H1 (cell line): ENCODE data around the gene GID8. TPM values are rescaled to one million over a fixed set of nuclear protein-coding genes. Genes with fewer than 3 reads are reported as not detected.

Experiments used
- CTCF ChIA-PET: fragments of 300-600 bp; sonication (Branson Sonifier 250); formaldehyde crosslinking; loops from one replicate; lab custom pipeline; 2021; ENCODE audit not compliant: partially characterized antibody; lab: Charles Lee
- POLR2A ChIA-PET: fragments of 300-600 bp; sonication (Branson Sonifier 250); formaldehyde crosslinking; loops from one replicate; lab custom pipeline; 2021; ENCODE audit warnings: inconsistent platforms; ENCODE audit not compliant: partially characterized antibody; lab: Charles Lee
- DNase-seq, 2 experiments: peaks; one replicate each; pipeline versions ENCODE4 v3.0.0 to v3.0.0-alpha.2; 2010 to 2022; ENCODE audit warnings: low spot score in 2 of 2, low read depth in 1 of 2, mixed read lengths in 1 of 2
- FAIRE-seq: peaks from 2 replicates; lab custom pipeline; 2011; peaks lifted over from hg19 to GRCh38; lab: Jason Lieb, UNC
- H2AFZ ChIP-seq: 2 replicates; pipeline ENCODE4 v1.8.1; 2012; ENCODE audit warnings: low read length, inconsistent platforms
- H2AK5ac ChIP-seq: 2 replicates; pipeline ENCODE4 v1.6.1; 2013; ENCODE audit warnings: low read depth, low read length
- H2BK120ac ChIP-seq: replicated peaks from 2 replicates; pipeline ENCODE3; 2013; ENCODE audit warnings: low read depth, low read length, inconsistent platforms
- H2BK12ac ChIP-seq: 2 replicates; pipeline ENCODE4 v1.6.1; 2013; ENCODE audit warnings: low read depth, low read length
- H2BK15ac ChIP-seq: 2 replicates; pipeline ENCODE4 v1.6.1; 2013; ENCODE audit warnings: low read length
- H2BK20ac ChIP-seq: 2 replicates; pipeline ENCODE4 v1.6.1; 2013; ENCODE audit warnings: low read length
- H2BK5ac ChIP-seq: 2 replicates; pipeline ENCODE4 v1.6.1; 2013; ENCODE audit warnings: low read depth, low read length
- H3K14ac ChIP-seq: 2 replicates; pipeline ENCODE4 v1.6.1; 2013; ENCODE audit warnings: inconsistent platforms; ENCODE audit not compliant: insufficient read length
- H3K18ac ChIP-seq: 2 replicates; pipeline ENCODE4 v1.6.1; 2013; ENCODE audit warnings: low read length; ENCODE audit errors: extremely low read depth
- H3K23ac ChIP-seq: 2 replicates; pipeline ENCODE4 v1.6.1; 2013; ENCODE audit warnings: inconsistent platforms; ENCODE audit not compliant: insufficient read length
- H3K23me2 ChIP-seq: 2 replicates; pipeline ENCODE4 v1.6.1; 2013; ENCODE audit warnings: low read depth, low read length
- H3K27ac ChIP-seq: 2 replicates; pipeline ENCODE4 v1.6.1; 2011; ENCODE audit warnings: low read depth, low read length, inconsistent platforms
- H3K27me3 ChIP-seq, 4 experiments: replicated peaks in 1 of 4; 1 replicate in 1 of 4; 2 replicates in 3 of 4; pipeline versions ENCODE4 v1.6.1 to v1.8.1; 2011 to 2013; ENCODE audit warnings: low read length in 3 of 4, mild to moderate bottlenecking in 3 of 4, inconsistent platforms in 2 of 4, mixed read lengths in 2 of 4, moderate library complexity in 1 of 4; ENCODE audit not compliant: control insufficient read depth in 3 of 4, insufficient read depth in 3 of 4; ENCODE audit errors: extremely low read depth in 1 of 4
- H3K36me3 ChIP-seq, 4 experiments: 2 replicates each; pipeline versions ENCODE4 v1.6.1 to v1.8.1; 2011 to 2013; ENCODE audit warnings: mild to moderate bottlenecking in 4 of 4, low read length in 3 of 4, moderate library complexity in 2 of 4, control low read depth in 1 of 4, inconsistent platforms in 1 of 4; ENCODE audit not compliant: insufficient read depth in 4 of 4, control insufficient read depth in 2 of 4
- H3K4ac ChIP-seq: replicated peaks from 2 replicates; pipeline ENCODE3; 2013; ENCODE audit warnings: low read length, low read depth, mixed read lengths, inconsistent platforms; ENCODE audit not compliant: insufficient read length
- H3K4me1 ChIP-seq, 4 experiments: replicated peaks in 1 of 4; 1 replicate in 1 of 4; 2 replicates in 3 of 4; pipeline versions ENCODE4 v1.6.1 to v1.8.1; 2011 to 2013; ENCODE audit warnings: low read length in 3 of 4, inconsistent platforms in 2 of 4, mixed read lengths in 1 of 4; ENCODE audit not compliant: insufficient read depth in 4 of 4, control insufficient read depth in 3 of 4
- H3K4me2 ChIP-seq, 2 experiments: 2 replicates each; pipeline versions ENCODE4 v1.6.1 to v1.8.1; 2011 to 2013; ENCODE audit warnings: low read depth in 2 of 2, low read length in 2 of 2, control low read depth in 1 of 2, inconsistent platforms in 1 of 2, mild to moderate bottlenecking in 1 of 2; ENCODE audit not compliant: insufficient read depth in 1 of 2
- H3K4me3 ChIP-seq, 4 experiments: fragments of 200-600, 300-600 bp in 1 of 4; sonication (generic), shearing (Covaris generic), sonication (Bioruptor Twin) in 1 of 4; 2 replicates each; pipeline versions ENCODE4 v1.5.1 to v1.8.1; 2011 to 2016; ENCODE audit warnings: low read length in 4 of 4, low read depth in 3 of 4, control low read depth in 2 of 4, inconsistent platforms in 2 of 4, mild to moderate bottlenecking in 2 of 4, mixed read lengths in 1 of 4, moderate library complexity in 1 of 4; ENCODE audit not compliant: insufficient read depth in 2 of 4; ENCODE audit errors: extremely low read depth in 1 of 4
- H3K56ac ChIP-seq: replicated peaks from 2 replicates; pipeline ENCODE3; 2013; ENCODE audit warnings: low read depth, mild to moderate bottlenecking, mixed read lengths, low read length, inconsistent platforms; ENCODE audit not compliant: insufficient read length
- H3K79me1 ChIP-seq: 2 replicates; pipeline ENCODE4 v1.6.1; 2013; ENCODE audit warnings: low read depth, low read length, control low read depth
- H3K79me2 ChIP-seq, 2 experiments: 2 replicates each; pipeline versions ENCODE4 v1.6.1 to v1.8.1; 2012 to 2013; ENCODE audit warnings: low read length in 2 of 2, mild to moderate bottlenecking in 2 of 2, inconsistent platforms in 1 of 2; ENCODE audit not compliant: insufficient read depth in 2 of 2, control insufficient read depth in 1 of 2
- H3K9ac ChIP-seq, 4 experiments: replicated peaks in 1 of 4; 1 replicate in 1 of 4; 2 replicates in 3 of 4; pipeline versions ENCODE4 v1.6.1 to v1.8.1; 2011 to 2013; ENCODE audit warnings: low read depth in 3 of 4, low read length in 3 of 4, control low read depth in 2 of 4, mild to moderate bottlenecking in 2 of 4, moderate library complexity in 2 of 4, inconsistent platforms in 1 of 4; ENCODE audit errors: extremely low read depth in 1 of 4
- H3K9me3 ChIP-seq, 2 experiments: 2 replicates each; pipeline versions ENCODE4 v1.6.1 to v1.8.1; 2012 to 2013; ENCODE audit warnings: mild to moderate bottlenecking in 2 of 2, moderate library complexity in 2 of 2, control low read depth in 1 of 2, inconsistent platforms in 1 of 2, low read depth in 1 of 2, low read length in 1 of 2, mixed read lengths in 1 of 2; ENCODE audit not compliant: insufficient read depth in 2 of 2
- H4K20me1 ChIP-seq, 2 experiments: replicated peaks in 1 of 2; 2 replicates each; pipeline versions ENCODE3 to v1.8.1; 2011 to 2013; ENCODE audit warnings: inconsistent platforms in 2 of 2, low read length in 2 of 2, mild to moderate bottlenecking in 1 of 2; ENCODE audit not compliant: insufficient read depth in 2 of 2, control insufficient read depth in 1 of 2
- H4K5ac ChIP-seq: 2 replicates; pipeline ENCODE4 v1.6.1; 2013; ENCODE audit warnings: low read length, low read depth, mixed read lengths, inconsistent platforms; ENCODE audit not compliant: insufficient read length
- H4K8ac ChIP-seq: 2 replicates; pipeline ENCODE4 v1.8.0; 2013; ENCODE audit warnings: mild to moderate bottlenecking, moderate library complexity, low read length, inconsistent platforms; ENCODE audit not compliant: insufficient read depth; ENCODE audit errors: extremely low read depth
- H4K91ac ChIP-seq: replicated peaks from 2 replicates; pipeline ENCODE3; 2013; ENCODE audit warnings: low read length, mixed read lengths, inconsistent platforms; ENCODE audit not compliant: insufficient read length
- CTCF ChIP-seq, 3 experiments: IDR thresholded peaks; 1 replicate in 2 of 3; 2 replicates in 1 of 3; pipeline versions ENCODE4 v1.5.1 to v1.6.1; 2011; ENCODE audit warnings: low read length in 3 of 3, mild to moderate bottlenecking in 3 of 3, inconsistent platforms in 2 of 3, low read depth in 1 of 3, moderate library complexity in 1 of 3; ENCODE audit not compliant: insufficient read depth in 1 of 3; ENCODE audit errors: control extremely low read depth in 1 of 3
- POLR2A ChIP-seq, 2 experiments: IDR thresholded peaks; 1 replicate in 1 of 2; 2 replicates in 1 of 2; pipeline ENCODE4 v1.6.1; 2011; ENCODE audit warnings: low read depth in 2 of 2, low read length in 2 of 2, mild to moderate bottlenecking in 2 of 2; ENCODE audit errors: control extremely low read depth in 1 of 2
- RAD21 ChIP-seq, 2 experiments: IDR thresholded peaks in 1 of 2; conservative IDR thresholded peaks in 1 of 2; 2 replicates each; pipeline ENCODE4 v1.6.1; 2011; ENCODE audit warnings: low read depth in 2 of 2, low read length in 2 of 2, improper control_type of control experiment in 1 of 2, inconsistent platforms in 1 of 2, mild to moderate bottlenecking in 1 of 2, moderate library complexity in 1 of 2
- RFX5 ChIP-seq: IDR thresholded peaks from 2 replicates; pipeline ENCODE4 v1.6.1; 2011; ENCODE audit warnings: low read depth, low read length, improper control_type of control experiment, borderline replicate concordance
- TAF7 ChIP-seq: optimal IDR thresholded peaks from 2 replicates; pipeline ENCODE3; 2011; ENCODE audit warnings: low read depth, mild to moderate bottlenecking, inconsistent platforms, low read length, moderate library complexity, borderline replicate concordance
- WGBS, 2 experiments: shearing (Covaris generic) in 1 of 2; methylation state at CpG; one replicate each; pipeline versions ENCODE4 v1.1.6 to v1.1.7; 2013 to 2015; ENCODE audit warnings: low lambda C conversion rate in 2 of 2, mixed read lengths in 2 of 2, inconsistent platforms in 1 of 2, low coverage in 1 of 2, missing lambda C conversion rate in 1 of 2; ENCODE audit not compliant: insufficient replicate concordance in 2 of 2, insufficient coverage in 1 of 2, insufficient read length in 1 of 2; ENCODE audit errors: extremely low coverage in 1 of 2, missing lambda C conversion rate in 1 of 2; 5-methylcytosine and 5-hydroxymethylcytosine counted together
- polyA plus RNA-seq, 7 experiments: library from polyadenylated mRNA; depleted of rRNA in 3 of 7; stranded (reverse) in 5 of 7; unstranded in 2 of 7; fragments of >200 nt in 5 of 7; fragments of 200-250 nt in 2 of 7; gene quantifications; 1 replicate in 5 of 7; 2 replicates in 1 of 7; 4 replicates in 1 of 7; pipeline versions ENCODE4 v1.2.1 to v1.2.3, GENCODE V29; 2011 to 2013; ENCODE audit warnings: missing spikeins in 2 of 7, mixed read lengths in 2 of 7
- total RNA-seq: library from RNA; stranded (reverse); fragmentation: NEBNext Ultra II Directional; extraction: Animal tissue kit (Norgen Biotek cat#: 25700); gene quantifications from 2 replicates; pipeline ENCODE4 v1.2.1, GENCODE V29; 2021

Gene GID8
- total and polyA plus RNA-seq, 2 of the 8 experiments (the other 6 are each of a cell fraction or from before 2014, with no cell fraction given): 39.7 to 72.9 TPM

GRCh38 chr20:62902926-62903615, 34.9 kb upstream of the GID8 start:
- Histone ChIP-seq H3K4me2 (no peak overlapping the region), H3K27me3 (no peaks in the 10 kb centered on the region), H3K27ac (no peak overlapping the region), H3K79me1 (peaks cover 10% of the 10 kb centered on the region), H4K20me1 (peaks cover 5 to 22% of the 10 kb centered on the region in 2 experiments), H3K79me2 (peaks cover 0 to 5% of the 10 kb centered on the region in 2 experiments; a peak in 2 of 4 replicates), H4K8ac (no peak overlapping the region), H3K4ac (no peak overlapping the region), H3K56ac (no peak overlapping the region), H3K14ac (no peak overlapping the region), H3K9me3 (no peaks in the 10 kb centered on the region), H2BK120ac (no peak overlapping the region), H3K23me2 (no peaks in the 10 kb centered on the region), H4K91ac (no peak overlapping the region), H3K23ac (no peak overlapping the region), H3K4me3 (no peak overlapping the region), H3K9ac (no peak overlapping the region), H3K4me1 (peaks cover 9 to 18% (median 15%) of the 10 kb centered on the region in 4 experiments), H2BK20ac (no peak overlapping the region), H3K36me3 (peaks cover 39 to 60% (median 47%) of the 10 kb centered on the region in 4 experiments), H3K18ac (no peak overlapping the region), H4K5ac (no peak overlapping the region), H2BK5ac (no peak overlapping the region), H2BK12ac (no peak overlapping the region), H2AK5ac (no peak overlapping the region), H2AFZ (no peak overlapping the region), H2BK15ac (no peak overlapping the region)
- DNase-seq (no peak), FAIRE-seq (no peak)
- 88% methylated on average over 7 of the region's 7 CpGs; no CpG with 5 or more reads in 1 of the 2 experiments for WGBS, 2 experiments
- POLR2A ChIA-PET: interaction anchor here (1.1 to 9.9 kb wide), 7 partner anchors 9 to 68 kb away, joined by 3 to 88 read pairs (median 45); partner anchors contain the start of genes DIDO1 and GID8
- TF ChIP-seq CTCF (IDR thresholded peaks at IDR 0.05; ENCODE audit: control extremely low read depth in 1 of 3, insufficient read depth in 1 of 3, low read depth in 1 of 3, low read length in 3 of 3) (no peak), TAF7 (no peak), RAD21 (IDR thresholded peaks at IDR 0.05 in 1 of 2, conservative IDR thresholded peaks at IDR 0.05 in 1 of 2; ENCODE audit: low read depth in 2 of 2, low read length in 2 of 2) (no peak), POLR2A (IDR thresholded peaks at IDR 0.05; ENCODE audit: control extremely low read depth in 1 of 2, low read depth in 2 of 2, low read length in 2 of 2) (peak in 1 of 2 experiments; percentile 20; a peak in 1 of 3 replicates), RFX5 (no peak)
- CTCF ChIA-PET: interaction anchor here (0.6 to 4.4 kb wide), 14 partner anchors 9 to 70 kb away, joined by 3 to 26 read pairs (median 6); no protein-coding TSS in a partner anchor
